Activated naive CD4-positive, alpha-beta T cell treated with anti-CD3 and anti-CD28 coated beads, Interleukin-2, amount 50 U/mL, for 16 hours (primary cell): Measurements from ENCODE around the gene TMEM59L.

Experiments
- DNase-seq: peaks from one replicate; pipeline ENCODE4 v3.0.0-alpha.2; 2020

Gene TMEM59L

GRCh38 chr19:18609717-18610051 lies 3.0 kb upstream of the TMEM59L start:
- no peak for DNase-seq

DNA sequence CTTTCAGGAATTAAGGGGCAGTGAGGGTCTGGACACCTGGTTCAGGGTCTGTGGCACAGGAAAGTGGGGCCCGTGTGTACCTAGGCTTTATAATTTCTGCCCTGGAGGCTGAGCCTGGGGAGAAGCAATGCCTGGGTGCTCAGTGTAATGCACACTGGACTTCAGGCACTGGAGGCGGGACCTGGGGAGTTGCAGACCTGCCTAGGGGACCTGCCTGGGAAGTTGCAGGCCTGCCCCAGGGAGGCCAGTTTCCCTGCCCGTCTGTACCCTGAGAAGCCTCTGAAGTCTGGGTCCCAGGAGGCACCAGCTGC lies 2.5 kb upstream of the TMEM59L start:
- DNase-seq, result no peak

- DNase-seq, result no peak
Measured at GRCh38 chr19:18610556-18611326, 1.9 kb upstream of the TMEM59L start.

DNA sequence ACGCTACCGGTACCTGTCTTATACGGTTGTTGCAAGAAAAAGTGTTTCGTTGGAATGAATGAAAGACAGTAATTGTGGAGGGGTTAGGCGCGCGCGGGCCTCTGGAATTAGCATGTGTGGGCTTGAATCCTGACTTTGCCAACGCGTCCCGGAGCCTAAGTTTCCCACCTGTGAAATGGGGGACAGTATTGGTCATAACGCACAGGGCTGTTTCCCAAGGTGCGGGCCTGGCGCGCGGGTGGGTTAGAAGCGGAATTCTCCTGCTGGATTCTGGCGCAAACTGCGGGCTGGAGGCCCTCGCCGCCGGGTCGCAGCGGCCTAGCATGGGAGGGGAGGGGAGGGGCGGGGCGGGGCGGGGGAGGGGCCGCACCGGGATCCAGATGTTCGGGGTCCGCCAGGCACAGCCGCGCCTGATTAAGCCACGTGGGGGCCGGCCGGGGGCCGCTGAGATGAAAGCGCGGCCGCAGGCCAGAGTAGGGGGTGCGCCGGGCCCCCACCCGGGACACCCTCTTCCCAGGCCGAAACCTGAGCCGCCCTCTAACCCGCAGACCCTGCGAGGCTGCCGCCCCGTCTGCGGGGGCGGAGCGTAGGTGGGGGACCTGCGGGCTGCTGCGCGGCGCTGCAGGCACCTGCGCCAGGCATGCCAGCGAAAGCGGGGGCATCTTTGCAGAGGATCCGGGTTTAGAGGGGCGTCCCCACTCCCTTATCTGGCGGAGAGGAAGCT lies 1.2 kb upstream of the TMEM59L start:
- no peak for DNase-seq

- no peak for DNase-seq
Measured at GRCh38 chr19:18612051-18612771, 459 bp upstream of the TMEM59L start.

DNA sequence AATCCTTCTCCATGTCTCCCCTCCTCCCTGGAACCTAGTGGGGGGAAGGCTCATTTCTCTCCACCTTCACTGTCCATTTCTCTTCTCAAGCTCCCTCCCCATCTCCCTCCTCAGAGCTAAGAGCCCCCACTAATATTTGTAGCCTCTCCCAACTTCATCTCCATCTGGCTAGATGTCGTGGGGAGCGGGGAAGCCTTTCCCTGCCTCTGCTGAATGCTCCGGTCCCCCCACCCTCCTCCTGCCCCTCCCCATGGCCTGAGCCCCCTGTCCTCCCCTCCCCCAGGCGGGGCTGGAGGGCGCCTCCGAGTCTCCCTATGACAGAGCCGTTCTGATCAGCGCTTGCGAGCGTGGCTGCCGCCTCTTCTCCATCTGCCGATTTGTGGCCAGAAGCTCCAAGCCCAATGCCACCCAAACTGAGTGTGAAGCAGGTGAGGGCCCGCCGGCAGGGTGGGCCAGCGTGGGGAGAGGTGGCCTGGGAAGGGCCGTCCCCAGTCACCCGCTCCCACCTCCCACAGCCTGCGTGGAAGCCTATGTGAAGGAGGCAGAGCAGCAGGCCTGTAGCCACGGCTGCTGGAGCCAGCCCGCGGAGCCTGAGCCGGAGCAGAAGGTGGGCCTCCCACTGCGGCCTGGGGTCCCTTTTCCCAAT lies 1.0 kb downstream of the TMEM59L start:
- no peak for DNase-seq

DNA sequence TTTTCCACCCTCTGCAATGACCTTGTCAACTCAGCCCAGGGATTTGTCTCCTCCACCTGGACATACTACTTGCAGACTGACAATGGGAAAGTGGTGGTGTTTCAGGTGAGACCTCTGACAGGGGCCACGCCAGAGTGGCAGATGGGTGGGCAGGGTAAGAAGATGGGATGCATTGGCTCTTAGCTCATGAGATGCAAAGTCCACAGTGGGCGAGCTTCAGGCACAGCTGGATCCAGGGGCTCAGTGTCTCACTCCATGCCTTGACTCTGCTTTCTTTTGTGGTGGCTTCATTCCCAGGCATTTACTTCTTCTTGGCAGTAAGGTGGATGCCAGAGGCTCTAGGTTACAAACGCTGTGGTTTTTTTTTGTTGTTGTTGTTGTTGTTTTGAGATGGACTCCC lies 3.4 kb downstream of the TMEM59L start:
- DNase-seq, result no peak

- DNase-seq, result no peak
Measured at GRCh38 chr19:18617562-18617961, 4.9 kb downstream of the TMEM59L start.

DNA sequence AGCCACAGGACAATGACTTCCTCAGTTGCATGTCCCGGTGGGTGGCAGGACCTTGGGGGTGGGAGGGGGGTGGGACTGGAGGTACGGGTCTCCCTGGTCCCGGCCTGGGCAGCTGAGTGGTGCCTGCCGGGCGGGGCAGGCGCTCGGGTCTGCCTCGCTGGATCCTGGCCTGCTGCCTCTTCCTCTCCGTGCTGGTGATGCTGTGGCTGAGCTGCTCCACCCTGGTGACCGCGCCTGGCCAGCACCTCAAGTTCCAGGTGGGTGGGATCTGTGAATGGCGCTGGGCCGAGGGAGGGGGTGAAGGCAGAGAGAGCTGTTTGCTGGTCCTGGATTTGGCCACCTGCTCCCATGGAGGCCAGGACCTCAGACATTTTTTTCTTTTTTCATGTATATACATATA lies 5.6 kb downstream of the TMEM59L start:
- DNase-seq, result no peak

- no peak for DNase-seq
Measured at GRCh38 chr19:18620311-18620710, 7.6 kb downstream of the TMEM59L start.

DNA sequence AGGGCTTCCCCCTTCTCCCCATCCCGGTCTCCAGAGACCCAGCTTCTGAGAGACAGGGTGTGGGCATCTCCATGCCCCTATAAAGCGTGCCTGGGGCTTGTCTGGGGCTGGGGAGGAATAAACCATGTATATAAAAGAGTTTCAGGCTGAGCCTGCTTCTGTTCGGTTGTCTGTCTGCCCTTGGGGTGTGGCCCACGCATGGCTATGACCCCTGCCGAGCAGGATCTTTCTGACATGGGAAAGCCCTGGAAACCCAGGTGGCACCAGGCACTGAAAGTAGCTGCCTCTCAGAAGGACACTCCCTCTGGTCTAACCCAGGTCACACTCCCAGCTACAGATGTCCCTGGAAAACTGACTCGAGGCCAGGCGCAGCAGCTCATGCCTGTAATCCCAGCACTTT lies 8.2 kb downstream of the TMEM59L start:
- DNase-seq, result no peak

- no peak for DNase-seq
Measured at GRCh38 chr19:18626906-18627305, 14.2 kb downstream of the TMEM59L start.

DNA sequence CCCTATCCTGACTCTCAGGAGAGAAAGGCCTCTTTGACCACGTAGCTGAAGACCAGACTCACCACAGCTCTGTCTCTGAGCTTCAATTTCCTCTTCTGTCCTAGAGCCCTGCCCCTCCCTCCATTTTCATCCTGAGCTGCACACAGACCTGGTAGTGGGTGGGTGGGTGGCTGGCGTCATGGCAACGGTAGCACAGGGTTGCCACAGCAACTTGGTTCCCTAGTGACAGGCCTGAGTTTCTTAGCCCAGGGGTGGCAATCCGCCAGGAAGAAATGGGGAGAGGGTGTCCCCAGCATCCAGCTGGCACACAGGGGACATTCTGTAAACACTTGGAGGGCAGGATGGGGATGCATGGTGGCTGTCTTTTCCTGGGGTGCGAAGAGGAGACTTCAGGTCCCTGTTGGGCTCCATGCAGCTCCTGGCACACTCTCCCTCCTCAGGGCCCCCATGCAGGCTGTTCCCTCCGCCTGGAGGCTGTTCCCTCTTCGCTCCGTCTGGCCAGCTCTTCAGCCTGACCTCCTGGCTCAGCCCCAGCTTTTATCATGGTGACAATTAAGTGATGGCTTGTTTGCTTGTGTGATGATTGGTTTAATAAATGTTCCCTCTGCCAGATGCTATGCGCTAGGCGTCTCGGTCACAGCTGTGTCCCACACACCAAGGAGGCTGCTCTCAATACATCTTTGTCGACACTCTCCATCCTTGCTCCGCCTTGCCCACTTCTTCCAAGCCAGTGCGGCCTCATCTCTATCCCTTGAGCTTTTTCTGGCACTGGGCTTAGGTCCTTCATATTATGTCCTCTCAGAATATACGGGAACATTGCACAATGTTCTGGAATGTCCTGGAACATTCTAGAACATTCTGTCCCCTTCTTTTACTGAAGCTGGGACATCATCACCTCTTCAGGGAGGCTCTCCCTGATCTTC lies 16.8 kb downstream of the TMEM59L start:
- DNase-seq, result no peak

- no peak for DNase-seq
Measured at GRCh38 chr19:18633321-18633720, 20.7 kb downstream of the TMEM59L start.

DNA sequence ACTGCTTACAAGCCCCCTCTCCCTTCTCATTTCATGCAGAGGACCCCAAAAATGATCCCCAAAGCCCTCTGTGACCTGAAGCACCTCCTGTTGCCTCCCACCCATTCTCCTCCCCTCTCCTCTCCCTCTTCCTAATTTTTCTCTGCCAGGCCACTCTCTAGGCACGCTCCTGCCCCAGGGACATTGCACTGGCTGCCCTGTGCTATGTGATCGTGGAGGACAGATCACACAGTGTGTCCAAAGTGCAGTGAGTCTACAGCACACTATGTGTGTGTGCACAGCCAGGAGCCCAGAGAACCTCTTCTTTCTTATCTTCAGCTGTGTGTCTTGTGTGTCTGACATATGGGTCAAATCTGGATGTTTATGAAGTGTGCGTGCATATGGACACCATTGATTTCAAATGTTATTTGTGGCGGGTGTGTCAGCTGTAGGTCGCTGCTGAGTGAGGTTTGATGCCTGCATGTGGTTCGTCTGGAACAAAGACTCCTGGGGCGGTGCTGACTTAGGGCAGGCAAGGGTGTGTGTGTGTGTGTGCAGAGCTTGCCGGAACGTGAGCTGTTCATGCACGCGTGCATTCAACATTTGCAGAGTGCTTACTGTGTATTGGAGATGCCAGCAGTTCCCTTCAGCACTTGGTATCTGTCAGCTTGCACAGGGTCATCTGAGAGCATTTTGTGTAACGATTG lies 22.1 kb downstream of the TMEM59L start:
- DNase-seq, result no peak

GRCh38 chr19:18635831-18636182 lies 23.1 kb downstream of the TMEM59L start:
- DNase-seq, result no peak

- peak; percentile 97 for DNase-seq
Measured at GRCh38 chr19:18636183-18636968, 23.7 kb downstream of the TMEM59L start.

DNA sequence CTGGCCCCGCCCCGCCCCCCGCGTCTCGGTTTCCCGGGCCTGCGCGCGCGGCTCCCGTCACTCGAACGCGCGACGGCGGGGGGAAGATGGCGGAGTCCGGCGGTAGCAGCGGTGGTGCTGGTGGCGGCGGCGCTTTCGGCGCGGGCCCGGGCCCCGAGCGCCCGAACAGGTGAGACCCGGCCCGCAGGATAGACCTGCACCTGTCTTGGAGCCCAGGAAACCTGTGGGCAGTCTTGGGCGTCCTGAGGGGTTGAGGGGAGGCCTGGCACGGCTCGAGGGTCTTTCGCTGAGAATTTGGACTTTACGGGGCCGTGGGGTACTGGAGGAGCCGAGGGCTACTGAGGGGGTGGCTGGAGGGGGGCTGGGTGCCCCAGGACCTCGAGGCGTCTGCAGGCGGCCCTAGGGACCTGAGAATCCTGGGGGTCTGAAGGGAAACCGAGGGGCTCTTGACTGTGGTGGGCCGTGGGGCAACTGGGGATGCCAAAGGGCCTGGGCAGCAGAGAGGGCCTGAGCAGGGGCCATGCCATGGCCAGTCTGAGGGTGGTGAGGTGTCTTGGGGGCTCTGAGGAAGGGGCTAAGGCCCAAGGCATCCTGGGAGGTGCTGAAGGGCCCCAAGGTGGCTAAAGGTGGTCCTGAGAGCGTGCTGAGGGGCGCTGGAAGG lies 24.4 kb downstream of the TMEM59L start, which contains the start of gene KLHL26:
KLHL26 (plus strand) TSS at position 60 of the 661 bp plus-strand sequence; CDS start at position 87, 27 bp downstream.
- DNase-seq, result no peak

GRCh38 chr19:18637673-18638630 lies 25.3 kb downstream of the TMEM59L start:
- no peak for DNase-seq
